ENCODE measurements around the gene TMEM63B.

TMEM63B gene

GRCh38 chr6:44102527-44102926 lies 24.8 kb upstream of the TMEM63B start:
- no peak for TF ChIP-seq POLR2A (IDR thresholded peaks at IDR 0.05; ENCODE audit: low read depth, low read length)
- no peak for FAIRE-seq
- DNase-seq (ENCODE audit: insufficient read length, low spot score) = no peak

- FAIRE-seq (no peak), DNase-seq (ENCODE audit: insufficient read length, low spot score) (no peak)
- TF ChIP-seq POLR2A (IDR thresholded peaks at IDR 0.05; ENCODE audit: low read depth, low read length) = no peak
Measured at GRCh38 chr6:44104481-44105021, 22.8 kb upstream of the TMEM63B start.

GRCh38 chr6:44105146-44105545 lies 22.2 kb upstream of the TMEM63B start:
- no peak for TF ChIP-seq POLR2A (IDR thresholded peaks at IDR 0.05; ENCODE audit: low read depth, low read length)
- DNase-seq (ENCODE audit: insufficient read length, low spot score) (no peak), FAIRE-seq (no peak)

- DNase-seq (ENCODE audit: insufficient read length, low spot score) = no peak
- FAIRE-seq = no peak
- TF ChIP-seq POLR2A (IDR thresholded peaks at IDR 0.05; ENCODE audit: low read depth, low read length) = no peak
Measured at GRCh38 chr6:44105993-44106740, 21.2 kb upstream of the TMEM63B start.

- TF ChIP-seq POLR2A (IDR thresholded peaks at IDR 0.05; ENCODE audit: low read depth, low read length) = no peak
- FAIRE-seq (no peak), DNase-seq (ENCODE audit: insufficient read length, low spot score) (no peak)
Measured at GRCh38 chr6:44107017-44107416, 20.3 kb upstream of the TMEM63B start.

GRCh38 chr6:44108471-44108870 lies 18.9 kb upstream of the TMEM63B start:
- no peak for DNase-seq (ENCODE audit: insufficient read length, low spot score)
- TF ChIP-seq POLR2A (IDR thresholded peaks at IDR 0.05; ENCODE audit: low read depth, low read length) = no peak
- no peak for FAIRE-seq

GRCh38 chr6:44109212-44109611 lies 18.1 kb upstream of the TMEM63B start:
- FAIRE-seq (no peak), DNase-seq (ENCODE audit: insufficient read length, low spot score) (no peak)
- TF ChIP-seq POLR2A (IDR thresholded peaks at IDR 0.05; ENCODE audit: low read depth, low read length) = no peak

- FAIRE-seq (no peak), DNase-seq (ENCODE audit: insufficient read length, low spot score) (no peak)
- TF ChIP-seq POLR2A (IDR thresholded peaks at IDR 0.05; ENCODE audit: low read depth, low read length) = no peak
Measured at GRCh38 chr6:44110005-44110676, 17.2 kb upstream of the TMEM63B start.

- no peak for TF ChIP-seq POLR2A (IDR thresholded peaks at IDR 0.05; ENCODE audit: low read depth, low read length)
- DNase-seq (ENCODE audit: insufficient read length, low spot score) (no peak), FAIRE-seq (no peak)
Measured at GRCh38 chr6:44110966-44111365, 16.4 kb upstream of the TMEM63B start.

GRCh38 chr6:44111434-44112417 lies 15.6 kb upstream of the TMEM63B start:
- FAIRE-seq (no peak), DNase-seq (ENCODE audit: insufficient read length, low spot score) (no peak)
- no peak for TF ChIP-seq POLR2A (IDR thresholded peaks at IDR 0.05; ENCODE audit: low read depth, low read length)

GRCh38 chr6:44113414-44113813 lies 13.9 kb upstream of the TMEM63B start:
- DNase-seq (ENCODE audit: insufficient read length, low spot score) (no peak), FAIRE-seq (no peak)
- TF ChIP-seq POLR2A (IDR thresholded peaks at IDR 0.05; ENCODE audit: low read depth, low read length) = no peak

GRCh38 chr6:44115866-44116265 lies 11.5 kb upstream of the TMEM63B start:
- FAIRE-seq (no peak), DNase-seq (ENCODE audit: insufficient read length, low spot score) (peak; percentile 86)
- TF ChIP-seq POLR2A (IDR thresholded peaks at IDR 0.05; ENCODE audit: low read depth, low read length) = no peak

- DNase-seq (ENCODE audit: insufficient read length, low spot score) (peak; percentile 81), FAIRE-seq (peak; percentile 60)
- TF ChIP-seq POLR2A (IDR thresholded peaks at IDR 0.05; ENCODE audit: low read depth, low read length) = no peak
Measured at GRCh38 chr6:44116641-44117382, 10.5 kb upstream of the TMEM63B start.
